ENCODE measurements around the gene GSE1.

Gene GSE1

GRCh38 chr16:85708338-85708737 is 95.2 kb downstream of the GSE1 start:
- no peak for DNase-seq (ENCODE audit: low spot score)

- no peak for DNase-seq (ENCODE audit: low spot score)
These were observed 96.9 kb downstream of the GSE1 start for GRCh38 chr16:85709766-85710585.

GRCh38 chr16:85710732-85711131 is 97.6 kb downstream of the GSE1 start:
- no peak for DNase-seq (ENCODE audit: low spot score)

GRCh38 chr16:85711982-85712587 is 99.0 kb downstream of the GSE1 start:
- no peak for DNase-seq (ENCODE audit: low spot score)

- no peak for DNase-seq (ENCODE audit: low spot score)
These were observed 99.7 kb downstream of the GSE1 start for GRCh38 chr16:85712801-85713200.

GRCh38 chr16:85715169-85716021 is 102.3 kb downstream of the GSE1 start:
- no peak for DNase-seq (ENCODE audit: low spot score)

GRCh38 chr16:85716022-85716679 is 103.0 kb downstream of the GSE1 start:
- no peak for DNase-seq (ENCODE audit: low spot score)

GRCh38 chr16:85716680-85717038 is 103.5 kb downstream of the GSE1 start:
- no peak for DNase-seq (ENCODE audit: low spot score)

- DNase-seq (ENCODE audit: low spot score), result peak; percentile 84
These were observed 104.5 kb downstream of the GSE1 start for GRCh38 chr16:85717393-85718152.

GRCh38 chr16:85718153-85718477 is 105.0 kb downstream of the GSE1 start:
- no peak for DNase-seq (ENCODE audit: low spot score)

GRCh38 chr16:85718682-85719081 is 105.6 kb downstream of the GSE1 start:
- no peak for DNase-seq (ENCODE audit: low spot score)

GRCh38 chr16:85719605-85720301 is 106.6 kb downstream of the GSE1 start:
- DNase-seq (ENCODE audit: low spot score), result no peak

GRCh38 chr16:85720302-85720637 is 107.1 kb downstream of the GSE1 start:
- no peak for DNase-seq (ENCODE audit: low spot score)

- no peak for DNase-seq (ENCODE audit: low spot score)
These were observed 109.2 kb downstream of the GSE1 start for GRCh38 chr16:85722128-85722893.

- DNase-seq (ENCODE audit: low spot score), result no peak
These were observed 111.2 kb downstream of the GSE1 start for GRCh38 chr16:85724126-85724879.

GRCh38 chr16:85724936-85725335 is 111.8 kb downstream of the GSE1 start:
- DNase-seq (ENCODE audit: low spot score), result no peak

All from AG08396 (cell line).